GM10847 (cell line): ENCODE measurements around the gene SHOX.

Experiments
- POLR2A ChIP-seq: IDR thresholded peaks from 2 replicates; pipeline ENCODE4 v1.6.1; 2011; ENCODE audit not compliant: insufficient read length; ENCODE audit errors: extremely low read depth

SHOX gene

GRCh38 chrX:619812-620531 lies 10.6 kb upstream of the SHOX start:
- TF ChIP-seq POLR2A, result no peak

DNA sequence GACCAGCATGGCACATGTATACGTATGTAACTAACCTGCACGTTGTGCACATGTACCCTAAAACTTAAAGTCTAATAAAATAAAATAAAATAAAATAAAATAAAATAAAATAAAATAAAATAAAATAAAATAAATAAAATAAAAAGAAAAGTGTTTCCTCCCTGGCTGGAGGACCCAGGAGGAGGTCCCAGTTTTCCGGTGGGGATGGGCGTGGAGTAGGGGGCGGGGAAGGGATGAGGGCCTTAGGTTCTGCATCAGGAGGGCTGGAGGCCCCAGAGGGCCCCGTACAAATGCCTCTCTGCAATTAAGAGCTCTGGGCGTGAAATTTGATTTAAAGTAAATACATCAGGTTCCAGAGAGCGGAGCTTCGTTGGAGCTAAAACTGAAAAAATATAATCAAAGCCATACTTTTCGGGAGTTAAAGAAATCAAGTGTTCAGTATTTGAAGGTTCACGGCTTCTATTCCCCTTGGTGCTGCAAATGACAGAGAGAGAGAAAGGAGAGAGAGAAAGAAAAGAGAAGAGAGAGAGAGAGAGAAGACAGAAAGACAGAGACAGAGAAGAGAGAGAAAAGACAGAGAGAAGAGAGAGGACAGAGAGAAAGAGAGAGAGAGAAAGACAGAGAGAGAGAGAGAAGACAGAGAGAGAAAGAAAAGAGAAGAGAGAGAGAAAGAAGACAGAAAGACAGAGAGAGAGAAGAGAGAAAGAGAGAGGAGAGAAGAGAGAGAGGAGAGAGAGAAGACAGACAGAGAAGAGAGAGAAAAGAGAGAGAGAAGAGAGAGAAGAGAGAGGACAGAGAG lies 8.7 kb upstream of the SHOX start:
- TF ChIP-seq POLR2A, result no peak

DNA sequence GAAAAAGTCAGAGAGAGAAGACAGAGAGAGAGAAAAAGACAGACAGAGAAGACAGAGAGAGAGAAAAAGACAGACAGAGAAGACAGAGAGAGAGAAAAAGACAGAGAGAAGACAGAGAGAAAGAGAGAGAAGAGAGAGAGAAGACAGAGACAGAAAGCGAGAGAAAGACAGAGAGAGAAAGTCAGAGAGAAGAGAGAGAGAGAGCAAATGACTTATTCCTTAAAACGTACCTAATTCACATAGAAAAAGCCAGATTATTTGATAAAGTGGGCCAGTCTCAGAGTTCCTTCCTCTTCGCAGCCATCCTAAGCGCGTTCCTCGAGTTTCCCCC lies 7.4 kb upstream of the SHOX start:
- no peak for TF ChIP-seq POLR2A

DNA sequence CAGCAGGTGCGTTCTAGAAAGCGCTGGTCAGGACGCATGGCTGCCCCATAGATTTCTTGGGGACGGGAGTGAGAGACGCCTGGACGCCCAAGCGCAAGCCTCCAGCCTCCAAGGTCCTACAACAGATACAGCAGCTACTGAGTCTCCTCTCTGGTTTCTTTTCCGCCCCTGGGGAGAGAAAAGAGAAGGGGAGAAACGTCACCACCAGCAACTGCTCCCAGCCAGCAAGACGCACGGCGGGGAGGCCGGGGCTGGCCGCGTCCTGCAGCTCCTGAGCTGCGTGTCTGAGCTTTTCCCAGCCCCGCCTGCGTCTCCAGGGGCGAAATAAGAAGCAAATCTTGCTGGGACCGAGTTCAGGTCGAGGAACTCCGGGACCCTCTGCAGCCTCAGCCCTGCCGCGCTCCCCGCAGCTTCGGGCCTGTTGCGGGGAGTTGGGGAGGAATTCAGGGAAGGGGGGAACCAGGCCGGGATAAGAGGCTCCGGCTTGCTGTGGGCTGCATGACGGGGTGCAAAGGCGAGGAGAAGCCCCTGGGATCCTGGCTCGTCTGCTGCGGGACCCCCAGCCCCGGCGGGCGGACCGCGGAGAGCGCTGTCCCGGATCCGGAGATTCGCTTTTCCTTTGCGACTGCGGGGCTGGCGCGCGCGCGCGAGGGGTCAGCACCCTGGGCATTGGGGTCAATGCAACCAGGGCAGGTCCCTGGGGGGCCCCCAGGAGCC lies 6.8 kb upstream of the SHOX start:
- TF ChIP-seq POLR2A, result no peak

- no peak for TF ChIP-seq POLR2A
These were observed 5.4 kb upstream of the SHOX start for GRCh38 chrX:625137-625691.

DNA sequence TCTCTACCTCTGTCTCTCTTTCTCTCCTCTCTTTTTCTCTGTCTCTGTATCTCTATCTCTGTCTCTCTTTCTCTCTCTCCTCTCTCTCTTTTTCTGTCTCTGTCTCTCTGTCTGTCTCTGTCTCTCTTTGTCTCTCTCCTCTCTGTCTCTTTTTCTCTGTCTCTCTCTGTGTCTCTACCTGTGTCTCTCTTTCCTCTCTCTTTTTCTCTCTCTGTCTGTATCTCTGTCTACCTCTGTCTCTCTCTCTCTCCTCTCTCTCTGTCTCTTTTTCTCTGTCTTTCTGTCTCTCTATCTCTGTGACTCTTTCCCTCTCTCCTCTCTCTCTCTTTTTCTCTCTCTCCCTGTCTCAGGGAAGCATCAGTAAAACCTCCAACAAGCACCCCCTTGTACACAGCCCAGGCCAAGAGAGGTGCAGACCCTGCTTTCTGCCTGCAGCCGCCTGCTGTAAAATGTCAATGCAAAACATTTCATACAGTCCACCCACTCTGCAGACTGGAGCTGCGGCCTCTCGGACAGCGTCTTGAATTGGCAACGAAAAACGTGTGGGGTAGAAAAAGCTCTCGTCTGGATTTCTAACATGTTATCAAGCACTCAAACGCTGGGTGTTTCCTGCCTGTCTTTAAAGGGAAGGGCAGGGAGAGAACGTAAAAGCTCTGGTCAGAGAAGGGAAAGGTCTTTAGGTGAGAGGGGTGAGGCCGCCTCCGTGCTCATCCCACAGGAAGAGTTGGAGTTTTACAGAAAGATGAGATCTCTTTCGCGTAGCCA lies 3.7 kb upstream of the SHOX start:
- no peak for TF ChIP-seq POLR2A

GRCh38 chrX:627510-627981 lies 3.0 kb upstream of the SHOX start:
- no peak for TF ChIP-seq POLR2A

GRCh38 chrX:627995-628394 lies 2.6 kb upstream of the SHOX start:
- TF ChIP-seq POLR2A, result no peak

DNA sequence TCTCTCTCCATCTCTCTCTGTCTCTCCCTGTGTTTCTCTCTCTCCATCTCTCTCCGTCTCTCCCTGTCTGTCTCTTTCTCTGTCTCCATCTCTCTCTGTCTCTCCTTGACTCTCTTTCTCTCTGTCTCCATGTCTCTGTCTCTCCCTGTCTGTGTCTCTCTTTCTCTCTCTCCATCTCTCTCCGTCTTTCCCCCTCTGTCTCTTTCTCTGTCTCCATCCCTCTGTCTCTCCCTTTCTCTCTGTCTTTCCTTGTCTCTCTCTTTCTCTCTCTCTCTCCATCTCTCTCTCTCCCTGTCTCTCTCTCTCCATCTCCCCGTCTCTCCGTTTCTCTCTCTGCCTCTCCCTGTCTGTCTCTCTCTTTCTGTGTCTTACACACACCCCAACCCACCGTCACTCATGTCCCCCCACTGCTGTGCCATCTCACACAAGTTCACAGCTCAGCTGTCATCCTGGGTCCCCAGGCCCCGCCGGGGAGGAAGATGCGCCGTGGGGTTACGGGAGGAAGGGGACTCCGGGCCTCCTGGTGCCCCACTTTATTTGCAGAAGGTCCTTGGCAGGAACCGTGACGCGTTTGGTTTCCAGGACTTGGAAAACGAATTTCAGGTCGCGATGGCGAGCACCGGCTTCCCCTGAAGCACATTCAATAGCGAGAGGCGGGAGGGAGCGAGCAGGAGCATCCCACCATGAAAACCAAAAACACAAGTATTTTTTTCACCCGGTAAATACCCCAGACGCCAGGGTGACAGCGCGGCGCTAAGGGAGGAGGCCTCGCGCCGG lies 1.2 kb upstream of the SHOX start:
- TF ChIP-seq POLR2A, result no peak

DNA sequence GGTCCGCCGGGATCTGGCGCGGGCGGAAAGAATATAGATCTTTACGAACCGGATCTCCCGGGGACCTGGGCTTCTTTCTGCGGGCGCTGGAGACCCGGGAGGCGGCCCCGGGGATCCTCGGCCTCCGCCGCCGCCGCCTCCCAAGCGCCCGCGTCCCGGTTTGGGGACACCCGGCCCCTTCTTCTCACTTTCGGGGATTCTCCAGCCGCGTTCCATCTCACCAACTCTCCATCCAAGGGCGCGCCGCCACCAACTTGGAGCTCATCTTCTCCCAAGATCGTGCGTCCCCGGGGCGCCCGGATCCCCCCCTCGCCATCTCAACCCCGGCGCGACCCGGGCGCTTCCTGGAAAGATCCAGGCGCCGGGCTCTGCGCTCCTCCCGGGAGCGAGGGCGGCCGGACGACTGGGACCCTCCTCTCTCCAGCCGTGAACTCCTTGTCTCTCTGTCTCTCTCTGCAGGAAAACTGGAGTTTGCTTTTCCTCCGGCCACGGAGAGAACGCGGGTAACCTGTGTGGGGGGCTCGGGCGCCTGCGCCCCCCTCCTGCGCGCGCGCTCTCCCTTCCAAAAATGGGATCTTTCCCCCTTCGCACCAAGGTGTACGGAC lies 482 bp upstream of the SHOX start:
- no peak for TF ChIP-seq POLR2A

DNA sequence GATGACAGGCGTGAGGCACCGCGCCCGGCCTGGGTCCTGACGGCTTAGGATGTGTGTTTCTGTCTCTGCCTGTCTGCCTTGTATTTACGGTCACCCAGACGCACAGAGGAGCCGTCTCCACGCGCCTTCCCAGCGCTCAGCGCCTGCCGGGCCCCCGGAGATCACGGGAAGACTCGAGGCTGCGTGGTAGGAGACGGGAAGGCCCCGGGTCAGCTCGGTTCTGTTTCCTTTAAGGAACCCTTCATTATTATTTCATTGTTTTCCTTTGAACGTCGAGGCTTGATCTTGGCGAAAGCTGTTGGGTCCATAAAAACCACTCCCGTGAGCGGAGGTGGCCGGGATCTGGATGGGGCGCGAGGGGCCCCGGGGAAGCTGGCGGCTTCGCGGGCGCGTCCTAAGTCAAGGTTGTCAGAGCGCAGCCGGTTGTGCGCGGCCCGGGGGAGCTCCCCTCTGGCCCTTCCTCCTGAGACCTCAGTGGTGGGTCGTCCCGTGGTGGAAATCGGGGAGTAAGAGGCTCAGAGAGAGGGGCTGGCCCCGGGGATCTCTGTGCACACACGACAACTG lies 1.3 kb downstream of the SHOX start:
- no peak for TF ChIP-seq POLR2A

- no peak for TF ChIP-seq POLR2A
These were observed 1.9 kb downstream of the SHOX start for GRCh38 chrX:632366-633042.
